OCI-M2 (cell line): ENCODE results near the gene RNF157.
"Not testable (repeated sequence)": the region's sequence is repeated elsewhere in the genome, so short reads cannot be mapped to it uniquely, and the experiment has no call there.

Source experiments
- DNase-seq: peaks from one replicate; lab custom pipeline; 2025; ENCODE audit not compliant: unreplicated experiment; lab: John Stamatoyannopoulos, UW

Gene RNF157

DNA sequence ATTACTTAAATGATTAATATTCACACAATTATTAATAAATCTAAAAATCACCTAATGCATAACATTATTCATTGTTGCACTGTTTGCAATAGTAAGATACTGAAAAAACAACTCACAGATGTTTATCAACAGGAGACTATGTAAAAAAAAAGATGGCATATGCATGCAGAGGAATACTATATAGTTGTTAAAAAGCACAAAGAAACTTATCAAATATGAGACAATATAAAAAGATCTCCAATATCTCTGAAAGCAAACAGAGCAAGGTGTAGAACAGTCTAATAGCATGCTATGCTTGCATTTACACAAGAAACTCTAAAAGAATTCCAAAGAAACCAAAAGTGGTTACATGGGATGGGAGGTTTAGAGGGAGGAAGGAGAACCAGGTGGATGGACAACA lies 3.7 kb downstream of the RNF157 start:
- no peak for DNase-seq

DNA sequence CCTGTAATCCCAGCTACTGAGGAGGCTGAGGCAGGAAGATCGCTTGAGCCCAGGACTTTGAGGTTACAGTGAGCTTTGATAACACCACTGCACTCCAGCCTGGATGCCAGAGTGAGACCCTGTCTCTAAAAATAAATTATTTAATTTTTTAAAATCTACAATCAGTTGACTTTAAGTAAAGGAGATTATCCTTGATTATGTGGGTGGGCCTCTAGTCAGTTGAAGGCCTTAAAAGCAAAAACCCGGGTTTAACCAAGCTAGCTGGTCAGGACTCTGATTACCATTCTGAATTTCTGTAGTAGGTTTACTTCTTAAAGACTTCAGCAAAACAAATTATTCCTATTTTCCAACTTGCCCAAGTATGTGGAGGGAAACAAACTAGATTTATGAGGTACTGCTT lies 4.4 kb downstream of the RNF157 start:
- DNase-seq: no peak

DNA sequence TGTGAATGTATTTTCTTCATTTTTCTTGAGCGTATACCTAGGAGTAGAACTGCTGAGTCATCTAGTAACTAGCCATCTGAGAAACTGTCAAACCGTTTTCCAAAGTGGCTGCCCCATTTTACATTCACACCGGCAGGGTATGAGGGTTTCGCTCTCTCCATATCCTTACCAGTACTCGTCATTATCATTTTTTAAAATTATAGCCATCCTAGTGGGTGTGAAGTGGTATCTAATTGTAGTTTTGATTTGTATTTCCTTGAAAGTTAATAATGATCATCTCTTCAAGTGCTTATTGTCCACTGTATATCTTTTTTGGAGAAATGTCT lies 6.0 kb downstream of the RNF157 start:
- DNase-seq: no peak

DNA sequence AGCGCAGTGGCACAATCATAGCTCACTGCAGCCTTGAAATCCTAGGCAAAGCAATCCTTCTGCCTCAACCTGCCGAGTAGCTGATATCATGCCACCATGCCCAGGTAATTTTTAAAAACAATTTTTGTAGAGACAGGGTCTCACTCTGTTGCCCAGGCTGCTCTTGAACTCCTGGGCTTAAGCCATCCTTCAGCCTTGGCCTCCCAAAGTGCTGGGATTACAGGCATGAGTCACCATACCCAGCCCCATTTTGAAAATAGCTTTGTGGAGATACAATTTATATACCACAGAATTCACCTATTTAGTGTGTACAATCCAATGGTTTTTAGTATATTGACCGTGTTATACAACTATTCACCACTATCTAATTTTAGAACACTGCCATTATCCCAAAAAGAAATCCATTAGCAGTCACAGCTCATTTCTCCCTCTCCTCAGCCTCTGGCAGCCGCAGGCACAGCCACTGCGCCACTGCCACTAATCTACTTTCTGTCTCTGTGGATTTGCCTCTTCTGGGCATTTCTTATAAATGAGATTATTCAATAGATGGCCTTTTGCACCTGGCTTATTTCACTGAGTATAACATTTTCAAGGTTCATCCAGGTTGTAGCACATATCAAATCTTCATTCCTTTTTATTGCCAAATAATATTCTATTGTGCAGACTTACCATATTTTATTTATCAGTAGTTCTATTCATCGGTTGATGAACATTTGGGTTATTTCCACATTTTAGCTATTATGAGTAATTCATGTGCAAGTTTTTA lies 6.5 kb downstream of the RNF157 start:
- DNase-seq: no peak

DNA sequence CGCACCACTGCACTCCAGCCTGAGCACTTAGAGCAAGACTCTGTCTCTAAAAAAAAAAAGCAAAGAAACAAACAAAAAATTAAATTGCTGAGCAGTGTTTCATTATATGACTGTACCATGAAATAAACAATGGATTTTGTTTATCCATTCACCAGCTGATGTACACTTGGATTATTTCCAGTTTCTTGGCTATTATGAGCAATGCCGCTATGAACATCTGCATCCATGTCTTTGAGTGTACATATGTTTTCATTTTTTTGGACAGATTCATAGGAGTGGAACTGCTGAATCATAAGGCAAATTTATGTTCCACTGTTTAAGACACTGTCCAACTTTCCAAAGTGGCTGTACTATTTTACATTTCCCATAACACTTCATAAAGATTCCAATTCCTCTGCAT lies 8.0 kb downstream of the RNF157 start:
- DNase-seq: no peak

DNA sequence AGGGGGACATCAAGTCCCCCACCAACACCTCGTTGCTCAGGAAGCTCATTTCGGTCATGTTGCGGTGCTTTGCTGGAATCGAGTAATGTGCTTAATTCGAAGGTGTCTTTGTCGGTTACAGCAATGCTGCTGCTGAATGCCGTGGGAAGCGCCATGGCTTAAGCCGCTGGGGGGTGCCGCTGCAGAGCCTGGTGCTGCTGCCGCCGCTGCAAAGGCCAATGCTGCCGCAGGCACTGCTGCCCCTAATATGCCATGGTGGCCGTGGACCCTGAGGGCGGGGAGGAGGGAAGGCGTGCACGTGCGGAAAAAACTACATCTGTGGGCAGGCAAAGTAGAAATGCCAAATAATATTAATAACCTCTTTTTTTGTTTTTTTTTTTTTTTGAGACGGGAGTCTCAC lies 13.5 kb downstream of the RNF157 start:
- DNase-seq: not testable (repeated sequence)

DNA sequence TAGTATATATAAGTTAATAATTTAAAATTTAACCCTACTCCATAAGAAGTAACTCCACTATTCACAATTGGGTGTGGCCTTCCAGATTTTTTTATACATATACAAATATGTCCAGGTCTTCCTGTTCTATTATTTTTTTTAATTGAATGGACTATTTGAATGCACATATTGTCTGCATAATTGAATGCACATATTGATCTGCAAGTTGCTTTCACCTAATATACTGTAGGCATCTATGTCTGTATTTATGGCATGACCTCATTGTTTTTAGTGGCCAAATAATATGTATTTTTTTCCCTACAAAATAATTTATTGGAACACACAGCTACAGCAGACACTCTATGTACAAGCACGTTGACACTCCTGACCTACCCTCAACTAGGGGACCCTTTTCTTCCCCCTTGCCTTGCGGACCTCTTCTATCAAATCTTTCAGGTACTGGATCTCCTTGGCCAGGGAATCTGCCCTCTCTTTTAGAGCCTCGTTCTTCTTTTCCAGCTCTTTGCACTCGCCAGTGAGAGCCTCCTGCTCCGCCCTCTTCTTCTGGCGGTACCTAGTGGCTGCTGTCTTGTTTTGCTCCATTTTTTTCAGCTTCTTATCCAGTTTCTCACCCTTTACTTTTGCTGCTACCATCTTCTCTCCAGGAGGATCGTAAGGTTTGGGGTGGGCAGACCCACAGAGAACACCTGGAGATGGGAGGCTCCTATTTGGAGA lies 14.8 kb downstream of the RNF157 start:
- not testable (repeated sequence) for DNase-seq

DNA sequence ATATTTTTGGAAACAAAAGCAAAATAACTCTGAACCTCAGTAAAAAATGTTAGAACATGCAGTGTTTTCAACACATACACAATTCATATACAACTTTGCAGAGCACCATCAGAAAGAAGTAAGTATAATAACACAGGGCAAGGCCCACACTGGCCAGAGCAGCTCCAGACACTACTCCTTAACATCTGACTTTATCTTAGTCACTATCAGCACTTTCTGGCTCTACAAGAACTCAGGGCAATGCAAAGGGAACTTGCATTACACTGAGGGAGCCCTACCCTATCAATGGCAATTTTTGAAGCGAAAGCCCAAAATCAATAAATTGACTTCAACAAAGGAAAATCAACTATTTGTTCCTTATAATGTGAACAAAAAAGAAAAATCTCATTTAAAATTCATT lies 16.5 kb downstream of the RNF157 start:
- DNase-seq: no peak

DNA sequence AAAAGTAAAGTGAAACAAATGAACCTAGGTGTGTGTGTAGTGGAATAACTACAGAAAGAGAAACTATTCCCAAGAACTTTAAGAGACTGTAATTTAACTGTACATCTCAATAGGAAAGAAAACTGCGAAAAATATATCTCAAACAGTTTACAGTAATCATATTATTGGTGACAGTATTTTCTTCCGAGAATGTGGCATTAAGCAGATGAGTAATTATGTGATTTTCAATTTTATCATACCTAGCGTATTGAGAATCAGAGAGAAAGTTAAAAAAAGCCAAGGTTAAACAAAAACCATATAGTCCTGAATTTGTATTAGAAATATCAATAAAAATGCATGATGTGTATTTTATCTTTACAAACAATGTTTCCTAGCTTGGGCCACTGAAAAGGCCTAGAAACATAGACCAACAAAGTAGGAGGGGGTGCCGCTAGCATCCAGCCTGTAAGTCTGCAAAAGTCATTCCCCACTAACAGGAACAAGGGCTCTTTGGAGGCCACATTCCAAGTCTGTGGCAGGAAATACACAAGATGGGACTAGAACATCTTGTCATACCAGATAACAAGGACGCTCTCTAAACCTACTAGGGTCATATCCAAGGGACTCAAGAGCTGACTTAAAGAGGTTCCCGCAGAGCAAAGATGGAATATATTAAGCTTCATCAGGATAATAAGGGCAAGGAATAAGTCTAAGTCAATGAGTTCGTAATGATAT lies 20.5 kb downstream of the RNF157 start:
- no peak for DNase-seq

DNA sequence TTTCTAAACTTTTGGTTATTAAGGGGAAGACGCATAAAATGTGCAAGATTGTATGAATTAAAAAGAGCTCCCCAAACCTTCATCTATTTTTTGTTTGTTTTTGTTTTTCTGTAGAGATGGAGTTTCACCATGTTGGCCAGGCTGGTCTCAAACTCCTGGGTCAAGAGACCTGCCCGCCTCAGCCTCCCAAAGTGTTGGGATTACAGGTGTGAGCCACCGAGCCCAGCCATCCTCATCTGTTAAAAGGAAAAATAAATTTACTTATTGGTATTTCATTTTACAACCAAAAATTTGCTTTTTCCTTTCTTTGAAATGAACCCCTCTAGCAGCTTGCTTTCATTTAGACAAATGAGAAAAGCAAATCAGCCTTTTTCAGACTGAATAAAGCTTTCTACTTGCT lies 23.2 kb downstream of the RNF157 start:
- DNase-seq: no peak

DNA sequence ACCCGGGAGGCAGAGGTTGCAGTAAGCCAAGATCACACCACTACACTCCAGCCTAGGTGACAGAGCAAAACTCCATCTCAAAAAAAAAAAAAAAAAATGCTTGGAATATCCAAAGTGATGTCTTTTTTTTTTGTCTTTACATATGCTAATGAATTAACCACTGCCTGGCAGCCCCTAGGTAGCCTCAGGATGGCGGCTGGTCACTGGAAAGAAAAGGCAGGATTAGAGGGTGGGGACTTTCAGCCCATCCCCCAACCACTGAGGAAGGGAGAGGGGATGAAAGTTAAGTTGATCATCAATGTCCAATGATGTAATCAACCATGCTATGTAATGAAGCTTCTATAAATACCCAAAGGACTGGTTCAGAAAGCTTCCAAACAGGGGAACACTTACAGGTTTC lies 26.8 kb downstream of the RNF157 start:
- no peak for DNase-seq

DNA sequence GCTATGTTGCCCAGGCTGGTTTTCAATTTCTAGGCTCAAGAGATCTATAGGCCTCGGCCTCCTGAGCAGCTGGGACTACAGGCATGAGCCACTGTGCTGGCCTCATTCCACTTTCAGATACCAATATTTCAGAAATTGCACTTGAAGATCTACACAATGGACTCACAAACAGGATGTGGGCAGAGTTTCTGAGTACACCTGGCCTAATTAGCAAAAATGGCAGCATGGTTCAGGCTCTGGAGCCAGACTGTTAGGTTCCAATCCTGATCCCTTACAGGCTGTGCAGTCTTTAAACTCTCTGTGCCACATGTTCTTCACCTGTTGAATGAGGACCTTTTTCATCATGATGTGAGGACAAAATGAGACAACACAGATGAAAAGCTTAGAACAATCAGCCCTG lies 32.2 kb downstream of the RNF157 start:
- DNase-seq: no peak

DNA sequence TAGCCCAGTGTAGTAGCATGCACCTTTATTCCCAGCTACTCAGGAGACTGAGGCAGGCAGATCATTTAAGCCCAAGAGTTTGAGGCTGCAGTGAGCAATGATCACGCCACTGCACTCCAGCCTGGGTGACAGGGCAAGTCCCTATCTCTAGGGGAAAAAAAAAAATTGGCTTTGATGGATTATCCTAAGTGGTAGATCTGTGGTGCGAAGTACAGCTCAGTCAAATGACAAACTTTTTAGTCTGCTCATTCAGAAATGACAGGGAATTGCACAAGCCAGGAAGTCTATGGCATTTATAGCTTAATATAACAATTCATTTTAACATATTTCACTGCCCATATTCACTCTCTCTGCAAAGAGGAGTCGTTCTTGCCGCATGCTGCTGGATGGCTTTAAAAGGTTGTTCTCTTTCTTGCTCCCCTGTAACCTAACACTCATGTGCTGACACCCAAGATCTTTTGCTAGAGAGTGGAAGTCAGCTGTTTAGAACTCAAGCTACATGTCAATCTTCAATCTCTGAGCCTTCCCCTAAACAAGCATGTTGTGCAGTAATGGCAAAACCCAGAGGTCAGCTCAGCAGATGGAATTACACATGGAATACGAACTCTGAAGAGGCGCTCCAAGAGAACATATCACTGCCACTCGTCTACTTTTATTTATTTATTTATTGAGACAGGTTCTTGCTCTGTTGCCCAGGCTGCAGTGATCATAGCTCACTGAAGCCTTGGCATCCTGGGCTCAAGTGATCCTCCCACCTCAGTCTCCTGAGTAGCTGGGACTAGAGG lies 32.8 kb downstream of the RNF157 start:
- DNase-seq: no peak

DNA sequence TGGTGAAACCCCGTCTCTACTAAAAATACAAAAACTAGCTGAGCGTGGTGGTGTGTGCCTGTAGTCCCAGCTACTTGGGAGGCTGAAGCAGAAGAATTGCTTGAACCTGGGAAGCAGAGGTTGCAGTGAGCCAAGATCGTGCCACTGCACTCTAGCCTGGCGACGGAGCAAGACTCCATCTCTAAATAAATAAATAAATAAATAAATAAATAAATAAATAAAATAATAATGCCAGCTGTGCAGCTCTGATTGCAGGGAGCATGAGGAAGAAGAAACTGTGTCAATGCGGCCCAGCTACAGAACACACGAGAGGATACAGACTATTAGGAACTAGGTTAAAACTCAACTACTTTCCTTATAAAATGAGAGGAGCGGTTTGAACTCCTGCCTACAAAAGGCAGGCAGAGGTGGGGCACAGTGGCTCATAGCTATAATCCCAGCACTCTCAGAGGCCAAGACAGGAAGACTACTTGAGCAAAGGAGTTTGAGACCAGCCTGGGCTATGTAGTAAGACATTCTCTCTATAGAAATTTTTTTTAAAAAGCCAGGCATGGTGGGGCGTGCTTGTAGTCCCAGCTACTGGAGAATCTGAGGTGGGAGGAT lies 34.6 kb downstream of the RNF157 start:
- DNase-seq: not testable (repeated sequence)

DNA sequence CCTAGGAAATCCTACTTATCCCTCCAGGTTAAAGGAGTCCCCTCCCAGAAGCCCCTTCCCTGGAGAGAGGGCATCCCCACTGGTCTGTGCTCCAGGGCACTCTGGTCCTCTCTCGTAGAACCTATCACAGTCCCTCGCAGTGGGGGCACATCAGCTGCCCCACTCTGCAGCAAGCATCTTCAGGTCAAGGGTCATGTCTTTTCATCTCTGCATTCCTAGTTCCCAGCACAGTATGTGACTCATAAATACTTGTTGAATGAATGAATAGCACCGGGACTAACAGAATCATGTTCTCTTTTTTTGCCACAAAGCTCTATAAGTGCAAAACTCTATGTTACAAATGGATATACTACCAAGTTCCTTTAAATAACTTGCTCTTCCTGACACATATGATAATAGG lies 36.0 kb downstream of the RNF157 start:
- no peak for DNase-seq

DNA sequence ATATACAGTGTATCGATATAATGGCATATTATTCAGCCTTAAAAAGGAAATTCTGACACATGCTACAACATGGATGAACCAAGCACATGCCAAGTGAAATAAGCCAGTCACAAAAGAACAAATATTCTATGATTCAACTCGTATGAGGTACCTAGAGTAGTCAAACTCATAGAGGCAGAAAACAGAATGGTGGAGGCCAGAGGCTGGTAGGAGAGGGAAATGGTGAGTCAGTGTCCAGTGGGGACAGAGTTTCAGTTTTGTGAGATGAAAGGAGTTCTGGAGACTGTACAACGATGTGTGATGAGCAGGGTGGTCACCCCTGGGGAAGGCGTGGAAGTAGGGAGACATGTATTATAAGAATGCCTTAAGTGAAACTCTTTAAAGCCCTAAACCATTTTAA lies 39.9 kb downstream of the RNF157 start:
- DNase-seq: no peak

DNA sequence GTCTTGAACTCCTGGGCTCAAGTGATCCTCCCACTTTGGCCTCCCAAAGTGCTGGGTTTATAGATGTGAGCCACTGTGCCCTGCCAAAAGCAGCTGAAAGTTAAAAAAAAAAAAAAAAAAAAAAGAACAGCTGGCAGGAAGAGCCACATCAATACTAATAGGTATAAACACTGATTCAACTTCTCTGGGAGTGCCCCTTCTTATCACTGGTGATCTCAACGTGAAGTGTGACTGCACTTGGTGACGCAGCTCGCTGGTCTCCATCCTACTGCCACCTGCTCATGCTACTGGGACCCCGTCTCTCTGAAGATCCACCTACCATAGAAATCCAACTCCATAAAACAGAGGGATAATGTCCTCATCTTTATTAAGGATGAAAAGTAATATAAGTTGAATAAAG lies 40.8 kb downstream of the RNF157 start:
- no peak for DNase-seq

DNA sequence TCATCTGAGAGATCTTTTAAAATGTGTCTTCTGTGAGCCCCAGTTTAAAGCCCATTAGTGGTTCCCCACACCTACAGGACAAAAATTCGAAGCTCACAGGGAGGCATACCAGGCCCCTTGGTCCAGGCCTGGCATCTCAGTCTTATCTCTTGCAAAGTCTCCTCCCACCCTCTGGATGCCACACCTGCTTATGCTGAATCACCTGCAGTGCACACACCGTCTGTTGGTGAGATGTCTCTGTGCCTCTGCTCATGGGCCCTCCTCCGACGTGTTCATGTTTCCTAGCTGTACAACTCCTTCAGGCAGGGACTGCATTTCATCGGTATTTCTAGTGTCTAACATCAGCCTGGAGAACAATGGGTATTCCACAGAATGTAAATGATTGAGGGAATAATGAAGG lies 41.6 kb downstream of the RNF157 start:
- no peak for DNase-seq

DNA sequence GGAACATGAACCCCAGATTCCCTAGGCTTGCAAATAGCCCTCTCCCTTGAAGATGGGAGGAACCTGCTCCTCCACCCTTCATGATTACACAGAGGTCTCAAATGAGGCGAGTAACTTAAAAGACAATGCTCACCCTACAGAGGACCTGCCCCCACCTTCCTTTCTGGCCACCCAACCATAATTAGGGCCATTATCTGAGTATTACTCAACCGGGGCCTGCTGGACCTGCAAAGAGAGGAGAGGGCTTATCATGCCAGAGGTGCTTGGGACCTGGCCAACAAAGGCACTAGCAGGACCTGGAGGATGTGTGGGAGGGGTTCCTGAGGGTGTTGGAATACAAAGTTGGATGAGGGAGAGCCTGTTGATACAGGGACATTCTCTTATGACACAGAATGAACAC lies 42.4 kb downstream of the RNF157 start:
- DNase-seq: no peak

DNA sequence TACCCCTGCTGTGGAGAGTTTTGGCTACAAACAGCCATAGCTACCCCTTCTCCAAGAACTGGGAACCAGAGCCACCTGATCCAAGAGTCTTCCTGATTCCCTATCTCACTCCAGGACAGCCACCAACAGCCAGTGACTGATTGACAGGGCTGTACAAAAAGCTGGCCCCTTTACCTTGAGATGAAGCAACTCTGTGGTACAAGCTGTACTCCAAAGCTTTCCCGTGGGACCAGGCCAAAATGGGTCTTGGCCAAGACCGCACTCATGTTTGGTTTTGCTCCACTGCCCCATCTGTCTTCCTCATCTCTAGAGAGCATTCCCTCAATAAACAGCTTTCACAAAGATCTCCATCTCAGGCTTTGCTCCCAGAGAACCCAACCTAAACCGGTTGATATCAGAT lies 43.6 kb downstream of the RNF157 start:
- no peak for DNase-seq
